ENCODE results near the gene CCDC85C. TPM values are rescaled to one million over a fixed set of nuclear protein-coding genes. Genes with fewer than 3 reads are reported as not detected.
A peak's percentile ranks its signal among the peaks of the same experiment; 100 is the strongest.

The CCDC85C gene
- polyA plus RNA-seq, 1 of the 3 experiments (the other 2 are of a cell fraction), result 9.6 TPM

DNA sequence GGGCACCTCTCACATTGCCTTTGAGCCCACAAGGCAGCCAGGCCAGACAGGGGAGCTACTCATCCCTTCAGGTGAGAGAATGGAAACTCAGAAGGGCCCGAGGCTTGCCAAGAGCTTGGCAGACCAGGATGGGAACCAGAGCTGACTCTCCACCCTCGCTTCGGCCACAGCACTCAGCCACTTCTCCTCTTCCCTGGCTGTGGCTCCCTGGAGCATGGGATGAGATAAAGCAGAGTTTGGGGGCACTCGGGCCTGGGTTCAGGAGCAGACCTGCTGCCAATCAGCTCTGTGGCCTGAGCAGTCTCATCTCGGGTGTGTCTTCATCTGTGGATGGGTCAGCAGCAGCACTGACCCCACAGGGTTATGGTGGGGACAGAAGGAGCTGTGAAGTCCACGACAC is 20.0 kb upstream of the CCDC85C start:
- CTCF ChIA-PET, result interaction anchor here (1.3 to 1.7 kb wide), 4 partner anchors 9 to 106 kb away, joined by 4 to 5 read pairs (median 4); no protein-coding TSS in a partner anchor
- 0 out of 2 replicates have a peak overlapping the region, but pooled peaks have one; percentile 53 for H3K4me2 ChIP-seq
- peak overlapping the region in 1 of 2 experiments; percentile 77; a peak in 2 of 4 replicates for H3K27ac ChIP-seq (ENCODE audit: low read depth in 2 of 2, low read length in 1 of 2)

More for the DNA sequence above, 20.0 kb upstream of the CCDC85C start:
- Histone ChIP-seq H4K20me1 (ENCODE audit: insufficient read depth) (no peaks in the 10 kb centered on the region), H3K36me3 (replicated peaks in 1 of 2; ENCODE audit: control insufficient read depth in 1 of 2, insufficient read depth in 2 of 2, low read length in 1 of 2) (no peaks in the 10 kb centered on the region), H3K9me2 (no peaks in the 10 kb centered on the region), H3F3A (replicated peaks; ENCODE audit: insufficient read depth) (peaks cover 30% of the 10 kb centered on the region), H3K9ac (no peak overlapping the region), H3K79me2 (ENCODE audit: insufficient read depth) (no peaks in the 10 kb centered on the region), H3K4me3 (ENCODE audit: low read depth in 2 of 2, low read length in 1 of 2) (no peak overlapping the region), H3K9me3 (no peaks in the 10 kb centered on the region), H3K27me3 (ENCODE audit: insufficient read depth) (no peaks in the 10 kb centered on the region), H3K4me1 (ENCODE audit: control insufficient read depth in 1 of 2, insufficient read depth in 2 of 2, low read depth in 1 of 2, low read length in 1 of 2) (peaks cover 36 to 42% of the 10 kb centered on the region in 2 experiments; a peak in 2 of 4 replicates), H2AFZ (ENCODE audit: low read depth) (no peak overlapping the region)
- WGBS (ENCODE audit: low lambda C conversion rate), result 94% methylated on average over 3 of the region's 6 CpGs
- TF ChIP-seq ZBTB33 (IDR thresholded peaks at IDR 0.05; ENCODE audit: borderline replicate concordance, low read depth) (no peak), REST (IDR thresholded peaks at IDR 0.05; ENCODE audit: low read depth, low read length) (no peak), GATA2 (CRISPR knock-in tag; IDR thresholded peaks at IDR 0.05) (no peak), YY1 (IDR thresholded peaks at IDR 0.05; ENCODE audit: low read depth) (no peak), RAD21 (IDR thresholded peaks at IDR 0.05; ENCODE audit: low read length) (no peak), SIN3A (IDR thresholded peaks at IDR 0.05; ENCODE audit: borderline replicate concordance, low read depth, low read length) (no peak), TEAD4 (IDR thresholded peaks at IDR 0.05; ENCODE audit: borderline replicate concordance, insufficient read depth) (no peak), NRF1 (IDR thresholded peaks at IDR 0.05; ENCODE audit: low read depth, low read length) (no peak), FOSL2 (IDR thresholded peaks at IDR 0.05; ENCODE audit: borderline replicate concordance, low read depth) (no peak), MXI1 (IDR thresholded peaks at IDR 0.05; ENCODE audit: low read depth, low read length) (no peak), PBX3 (IDR thresholded peaks at IDR 0.05) (no peak), EZH2phosphoT487 (IDR thresholded peaks at IDR 0.05; ENCODE audit: borderline replicate concordance, low read depth) (no peak), MAX (IDR thresholded peaks at IDR 0.05; ENCODE audit: low read depth) (no peak), RFX5 (IDR thresholded peaks at IDR 0.05; ENCODE audit: low read length) (no peak), TCF12 (IDR thresholded peaks at IDR 0.05) (no peak), FOXJ3 (CRISPR knock-in tag; IDR thresholded peaks at IDR 0.05) (no peak), JUND (IDR thresholded peaks at IDR 0.05) (no peak)
- TF ChIP-seq, protein P1, sequence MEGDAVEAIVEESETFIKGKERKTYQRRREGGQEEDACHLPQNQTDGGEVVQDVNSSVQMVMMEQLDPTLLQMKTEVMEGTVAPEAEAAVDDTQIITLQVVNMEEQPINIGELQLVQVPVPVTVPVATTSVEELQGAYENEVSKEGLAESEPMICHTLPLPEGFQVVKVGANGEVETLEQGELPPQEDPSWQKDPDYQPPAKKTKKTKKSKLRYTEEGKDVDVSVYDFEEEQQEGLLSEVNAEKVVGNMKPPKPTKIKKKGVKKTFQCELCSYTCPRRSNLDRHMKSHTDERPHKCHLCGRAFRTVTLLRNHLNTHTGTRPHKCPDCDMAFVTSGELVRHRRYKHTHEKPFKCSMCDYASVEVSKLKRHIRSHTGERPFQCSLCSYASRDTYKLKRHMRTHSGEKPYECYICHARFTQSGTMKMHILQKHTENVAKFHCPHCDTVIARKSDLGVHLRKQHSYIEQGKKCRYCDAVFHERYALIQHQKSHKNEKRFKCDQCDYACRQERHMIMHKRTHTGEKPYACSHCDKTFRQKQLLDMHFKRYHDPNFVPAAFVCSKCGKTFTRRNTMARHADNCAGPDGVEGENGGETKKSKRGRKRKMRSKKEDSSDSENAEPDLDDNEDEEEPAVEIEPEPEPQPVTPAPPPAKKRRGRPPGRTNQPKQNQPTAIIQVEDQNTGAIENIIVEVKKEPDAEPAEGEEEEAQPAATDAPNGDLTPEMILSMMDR (IDR thresholded peaks at IDR 0.05), result no peak
- TF ChIP-seq, protein P2, sequence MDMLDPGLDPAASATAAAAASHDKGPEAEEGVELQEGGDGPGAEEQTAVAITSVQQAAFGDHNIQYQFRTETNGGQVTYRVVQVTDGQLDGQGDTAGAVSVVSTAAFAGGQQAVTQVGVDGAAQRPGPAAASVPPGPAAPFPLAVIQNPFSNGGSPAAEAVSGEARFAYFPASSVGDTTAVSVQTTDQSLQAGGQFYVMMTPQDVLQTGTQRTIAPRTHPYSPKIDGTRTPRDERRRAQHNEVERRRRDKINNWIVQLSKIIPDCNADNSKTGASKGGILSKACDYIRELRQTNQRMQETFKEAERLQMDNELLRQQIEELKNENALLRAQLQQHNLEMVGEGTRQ (IDR thresholded peaks at IDR 0.05; ENCODE audit: borderline replicate concordance, low read depth, low read length), result no peak
- POLR2A ChIA-PET, result no interaction called here
- no peak for DNase-seq
